Right atrium auricular region (tissue), 2 donors: ENCODE measurements around the gene ZAR1L. TPM values are rescaled to one million over a fixed set of nuclear protein-coding genes. Genes with fewer than 3 reads are reported as not detected.

Experiments
- DNase-seq: peaks from one replicate; pipeline ENCODE4 v3.0.0-alpha.2; 2019; ENCODE audit warnings: low spot score
- H3K27ac ChIP-seq, 2 donors: fragments of 200-600 bp; sonication (generic); 1 replicate in 1 of 2; 2 replicates in 1 of 2; pipeline ENCODE4 v1.5.1; 2016 to 2019
- H3K27me3 ChIP-seq, 2 donors: fragments of 200-600 bp; sonication (generic); one replicate each; pipeline versions ENCODE4 v1.5.1 to v1.6.0; 2017 to 2019
- H3K36me3 ChIP-seq: fragments of 200-600 bp; sonication (generic); one replicate; pipeline ENCODE4 v1.5.1; 2016
- H3K4me1 ChIP-seq, 2 donors: fragments of 200-600 bp; sonication (generic); one replicate each; pipeline versions ENCODE4 v1.5.1 to v1.6.0; 2017 to 2019
- H3K4me3 ChIP-seq, 2 donors: fragments of 200-600 bp; sonication (generic); 1 replicate in 1 of 2; 2 replicates in 1 of 2; pipeline ENCODE4 v1.5.1; 2017 to 2019; ENCODE audit warnings: mild to moderate bottlenecking in 1 of 2, moderate library complexity in 1 of 2
- H3K9me3 ChIP-seq, 2 donors: fragments of 200-600 bp; sonication (generic); one replicate each; pipeline ENCODE4 v1.5.1; 2019
- total RNA-seq, 2 donors: library from RNA; depleted of rRNA; stranded (reverse); fragments of >200 nt; gene quantifications; one replicate each; pipeline ENCODE4 v1.1.0, GENCODE V29; 2016
- TF ChIP-seq, protein P1 (sequence below), 2 donors: fragments of 200-600 bp; sonication (generic); IDR thresholded peaks; one replicate each; pipeline ENCODE4 v1.5.1; 2019; ENCODE audit warnings: antibody characterized with exemption in 2 of 2

ZAR1L gene
- total RNA-seq, 2 donors from 2014 or later: not detected

DNA sequence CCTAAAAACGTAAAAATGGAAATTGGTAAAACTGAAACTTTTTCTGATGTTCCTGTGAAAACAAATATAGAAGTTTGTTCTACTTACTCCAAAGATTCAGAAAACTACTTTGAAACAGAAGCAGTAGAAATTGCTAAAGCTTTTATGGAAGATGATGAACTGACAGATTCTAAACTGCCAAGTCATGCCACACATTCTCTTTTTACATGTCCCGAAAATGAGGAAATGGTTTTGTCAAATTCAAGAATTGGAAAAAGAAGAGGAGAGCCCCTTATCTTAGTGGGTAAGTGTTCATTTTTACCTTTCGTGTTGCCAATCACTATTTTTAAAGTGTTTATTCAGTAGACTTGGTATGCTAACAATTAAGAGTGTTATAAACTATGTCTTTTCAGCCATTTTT lies 25.8 kb upstream of the ZAR1L start:
- H3K27ac ChIP-seq: no peak overlapping the region
- no peaks in the 10 kb centered on the region for H3K27me3 ChIP-seq
- no peak overlapping the region for H3K4me3 ChIP-seq
- no peaks in the 10 kb centered on the region for H3K9me3 ChIP-seq
- no peaks in the 10 kb centered on the region for H3K4me1 ChIP-seq
- TF ChIP-seq, protein P1, sequence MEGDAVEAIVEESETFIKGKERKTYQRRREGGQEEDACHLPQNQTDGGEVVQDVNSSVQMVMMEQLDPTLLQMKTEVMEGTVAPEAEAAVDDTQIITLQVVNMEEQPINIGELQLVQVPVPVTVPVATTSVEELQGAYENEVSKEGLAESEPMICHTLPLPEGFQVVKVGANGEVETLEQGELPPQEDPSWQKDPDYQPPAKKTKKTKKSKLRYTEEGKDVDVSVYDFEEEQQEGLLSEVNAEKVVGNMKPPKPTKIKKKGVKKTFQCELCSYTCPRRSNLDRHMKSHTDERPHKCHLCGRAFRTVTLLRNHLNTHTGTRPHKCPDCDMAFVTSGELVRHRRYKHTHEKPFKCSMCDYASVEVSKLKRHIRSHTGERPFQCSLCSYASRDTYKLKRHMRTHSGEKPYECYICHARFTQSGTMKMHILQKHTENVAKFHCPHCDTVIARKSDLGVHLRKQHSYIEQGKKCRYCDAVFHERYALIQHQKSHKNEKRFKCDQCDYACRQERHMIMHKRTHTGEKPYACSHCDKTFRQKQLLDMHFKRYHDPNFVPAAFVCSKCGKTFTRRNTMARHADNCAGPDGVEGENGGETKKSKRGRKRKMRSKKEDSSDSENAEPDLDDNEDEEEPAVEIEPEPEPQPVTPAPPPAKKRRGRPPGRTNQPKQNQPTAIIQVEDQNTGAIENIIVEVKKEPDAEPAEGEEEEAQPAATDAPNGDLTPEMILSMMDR (IDR thresholded peaks at IDR 0.05): no peak
- H3K36me3 ChIP-seq: no peaks in the 10 kb centered on the region
- no peak for DNase-seq

DNA sequence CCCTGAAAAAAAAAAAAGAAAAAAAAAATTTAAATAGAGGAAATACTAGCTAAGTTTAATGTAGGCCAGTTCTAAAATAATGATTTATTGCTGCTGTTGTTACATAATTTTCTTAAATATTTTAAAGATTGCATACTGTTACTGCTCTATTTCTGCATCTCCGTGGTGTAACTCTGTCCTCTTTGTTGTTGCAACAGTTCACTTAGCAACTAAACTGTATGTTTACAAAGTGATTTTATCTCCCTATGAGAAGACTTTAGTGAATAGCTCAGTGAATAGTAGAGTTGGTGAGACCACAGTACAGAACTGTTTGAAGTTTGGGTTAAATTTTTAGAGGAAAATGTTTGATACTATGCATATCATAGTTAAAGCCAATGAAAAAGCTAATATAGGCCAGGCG lies 19.5 kb upstream of the ZAR1L start:
- no peak overlapping the region for H3K27ac ChIP-seq
- H3K4me3 ChIP-seq: no peak overlapping the region
- no peaks in the 10 kb centered on the region for H3K4me1 ChIP-seq
- no peaks in the 10 kb centered on the region for H3K27me3 ChIP-seq
- DNase-seq: no peak
- no peaks in the 10 kb centered on the region for H3K36me3 ChIP-seq
- TF ChIP-seq, protein P1 (IDR thresholded peaks at IDR 0.05): no peak
- no peaks in the 10 kb centered on the region for H3K9me3 ChIP-seq

DNA sequence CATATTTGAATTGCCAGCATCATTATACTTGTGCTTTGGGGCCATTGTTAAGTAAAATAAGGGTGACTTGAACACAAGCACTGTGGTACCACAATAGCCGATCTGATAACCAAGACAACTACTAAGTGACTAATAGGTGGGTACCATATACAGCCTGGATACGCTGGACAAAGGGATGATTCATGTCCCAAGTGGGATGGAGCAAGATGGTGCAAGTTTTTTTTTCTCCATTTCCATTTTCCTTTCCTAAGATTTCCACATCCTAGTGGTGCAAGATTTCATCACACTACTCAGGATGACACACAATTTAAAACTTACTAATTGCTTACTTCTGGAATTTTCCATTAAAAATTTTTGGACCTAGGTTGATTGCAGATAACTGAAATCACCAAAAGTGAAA lies 15.3 kb upstream of the ZAR1L start:
- Histone ChIP-seq H3K27ac (no peak overlapping the region), H3K9me3 (no peaks in the 10 kb centered on the region)
- TF ChIP-seq, protein P1 (IDR thresholded peaks at IDR 0.05): no peak

DNA sequence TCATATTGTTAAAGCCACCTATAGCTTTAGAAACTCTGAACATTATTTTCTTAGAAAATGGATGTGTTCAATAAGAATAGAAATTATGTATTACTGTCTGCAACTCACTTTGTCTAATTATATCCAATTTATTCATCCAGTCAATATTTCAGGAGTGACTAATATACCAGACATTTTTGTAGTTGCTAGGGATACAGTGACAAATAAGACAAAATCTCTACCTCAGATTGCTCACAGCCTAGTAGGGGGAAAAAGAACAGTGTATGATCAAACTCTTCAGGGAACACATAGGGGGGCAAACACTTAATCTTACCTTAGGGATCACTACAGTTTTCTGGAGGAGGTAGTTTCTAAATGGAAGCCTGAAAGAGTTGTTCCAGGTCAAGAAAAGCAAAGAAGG lies 8.7 kb upstream of the ZAR1L start:
- TF ChIP-seq, protein P1 (IDR thresholded peaks at IDR 0.05): no peak

More for the DNA sequence above, 15.3 kb upstream of the ZAR1L start:
- Histone ChIP-seq H3K27me3 (no peaks in the 10 kb centered on the region), H3K4me3 (no peak overlapping the region), H3K4me1 (no peaks in the 10 kb centered on the region), H3K36me3 (no peaks in the 10 kb centered on the region)
- no peak for DNase-seq

DNA sequence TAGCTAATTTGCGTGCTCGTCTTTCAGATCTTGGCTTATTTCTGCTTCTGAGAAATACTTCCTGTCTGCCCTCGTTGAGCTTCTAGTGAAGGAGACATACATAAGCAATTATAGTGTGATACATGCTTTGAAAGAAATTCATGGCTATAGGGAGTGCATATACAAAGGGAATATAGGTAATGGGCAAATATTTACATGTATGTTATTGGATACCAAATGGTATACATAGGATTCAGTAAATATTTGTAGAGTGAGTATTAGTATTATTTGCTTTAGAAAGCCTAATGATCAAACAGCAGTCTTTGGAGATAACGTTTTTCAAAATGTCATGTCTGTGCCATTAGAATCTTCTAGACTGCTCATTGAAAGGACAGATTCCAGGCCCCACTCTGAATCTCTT lies 5.4 kb upstream of the ZAR1L start:
- Histone ChIP-seq H3K36me3 (no peaks in the 10 kb centered on the region), H3K4me1 (peaks cover 0 to 8% of the 10 kb centered on the region in 2 donors), H3K27me3 (no peaks in the 10 kb centered on the region), H3K4me3 (no peak overlapping the region), H3K27ac (no peak overlapping the region), H3K9me3 (no peaks in the 10 kb centered on the region)
- no peak for DNase-seq
- TF ChIP-seq, protein P1 (IDR thresholded peaks at IDR 0.05): no peak

More for the DNA sequence above, 8.7 kb upstream of the ZAR1L start:
- Histone ChIP-seq H3K4me3 (no peak overlapping the region), H3K36me3 (no peaks in the 10 kb centered on the region), H3K27me3 (no peaks in the 10 kb centered on the region), H3K4me1 (no peaks in the 10 kb centered on the region), H3K9me3 (no peaks in the 10 kb centered on the region), H3K27ac (no peak overlapping the region)
- no peak for DNase-seq

DNA sequence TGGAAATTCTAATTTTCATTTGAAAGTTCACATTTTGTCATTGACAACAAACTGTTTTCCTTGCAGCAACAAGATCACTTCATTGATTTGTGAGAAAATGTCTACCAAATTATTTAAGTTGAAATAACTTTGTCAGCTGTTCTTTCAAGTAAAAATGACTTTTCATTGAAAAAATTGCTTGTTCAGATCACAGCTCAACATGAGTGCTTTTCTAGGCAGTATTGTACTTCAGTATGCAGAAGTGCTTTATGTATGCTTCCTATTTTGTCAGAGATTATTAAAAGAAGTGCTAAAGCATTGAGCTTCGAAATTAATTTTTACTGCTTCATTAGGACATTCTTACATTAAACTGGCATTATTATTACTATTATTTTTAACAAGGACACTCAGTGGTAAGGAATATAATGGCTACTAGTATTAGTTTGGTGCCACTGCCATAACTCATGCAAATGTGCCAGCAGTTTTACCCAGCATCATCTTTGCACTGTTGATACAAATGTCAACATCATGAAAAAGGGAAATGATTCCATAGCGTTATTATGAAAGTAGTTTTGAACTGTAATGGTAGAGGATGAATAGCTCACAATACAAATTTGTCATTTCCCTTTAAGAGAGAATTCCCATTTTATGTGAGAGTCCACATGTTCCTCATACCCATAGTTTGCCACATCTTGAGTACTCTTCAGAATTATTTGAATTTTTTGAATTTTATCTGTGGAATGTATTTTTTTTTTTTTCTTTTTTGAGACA lies 2.7 kb upstream of the ZAR1L start:
- Histone ChIP-seq H3K9me3 (no peaks in the 10 kb centered on the region), H3K27ac (no peak overlapping the region), H3K4me3 (no peak overlapping the region), H3K36me3 (no peaks in the 10 kb centered on the region), H3K27me3 (no peaks in the 10 kb centered on the region), H3K4me1 (peaks cover 0 to 13% of the 10 kb centered on the region in 2 donors)
- TF ChIP-seq, protein P1 (IDR thresholded peaks at IDR 0.05): no peak
- no peak for DNase-seq
